H1 (cell line): ENCODE results near the gene TMEM59L. TPM values are rescaled to one million over a fixed set of nuclear protein-coding genes. Genes with fewer than 3 reads are reported as not detected.
"Not testable (repeated sequence)": the region's sequence is repeated elsewhere in the genome, so short reads cannot be mapped to it uniquely, and the experiment has no call there.

Source experiments
- CTCF ChIA-PET: fragments of 300-600 bp; sonication (Branson Sonifier 250); formaldehyde crosslinking; loops from one replicate; lab custom pipeline; 2021; ENCODE audit not compliant: partially characterized antibody; lab: Charles Lee
- POLR2A ChIA-PET: fragments of 300-600 bp; sonication (Branson Sonifier 250); formaldehyde crosslinking; loops from one replicate; lab custom pipeline; 2021; ENCODE audit warnings: inconsistent platforms; ENCODE audit not compliant: partially characterized antibody; lab: Charles Lee
- DNase-seq, 2 experiments: peaks; one replicate each; pipeline versions ENCODE4 v3.0.0 to v3.0.0-alpha.2; 2010 to 2022; ENCODE audit warnings: low spot score in 2 of 2, low read depth in 1 of 2, mixed read lengths in 1 of 2
- FAIRE-seq: peaks from 2 replicates; lab custom pipeline; 2011; peaks lifted over from hg19 to GRCh38; lab: Jason Lieb, UNC
- H2AFZ ChIP-seq: 2 replicates; pipeline ENCODE4 v1.8.1; 2012; ENCODE audit warnings: low read length, inconsistent platforms
- H2AK5ac ChIP-seq: 2 replicates; pipeline ENCODE4 v1.6.1; 2013; ENCODE audit warnings: low read depth, low read length
- H2BK120ac ChIP-seq: replicated peaks from 2 replicates; pipeline ENCODE3; 2013; ENCODE audit warnings: low read depth, low read length, inconsistent platforms
- H2BK12ac ChIP-seq: 2 replicates; pipeline ENCODE4 v1.6.1; 2013; ENCODE audit warnings: low read depth, low read length
- H2BK15ac ChIP-seq: 2 replicates; pipeline ENCODE4 v1.6.1; 2013; ENCODE audit warnings: low read length
- H2BK20ac ChIP-seq: 2 replicates; pipeline ENCODE4 v1.6.1; 2013; ENCODE audit warnings: low read length
- H2BK5ac ChIP-seq: 2 replicates; pipeline ENCODE4 v1.6.1; 2013; ENCODE audit warnings: low read depth, low read length
- H3K14ac ChIP-seq: 2 replicates; pipeline ENCODE4 v1.6.1; 2013; ENCODE audit warnings: inconsistent platforms; ENCODE audit not compliant: insufficient read length
- H3K18ac ChIP-seq: 2 replicates; pipeline ENCODE4 v1.6.1; 2013; ENCODE audit warnings: low read length; ENCODE audit errors: extremely low read depth
- H3K23ac ChIP-seq: 2 replicates; pipeline ENCODE4 v1.6.1; 2013; ENCODE audit warnings: inconsistent platforms; ENCODE audit not compliant: insufficient read length
- H3K23me2 ChIP-seq: 2 replicates; pipeline ENCODE4 v1.6.1; 2013; ENCODE audit warnings: low read depth, low read length
- H3K27ac ChIP-seq: 2 replicates; pipeline ENCODE4 v1.6.1; 2011; ENCODE audit warnings: low read depth, low read length, inconsistent platforms
- H3K27me3 ChIP-seq, 4 experiments: replicated peaks in 1 of 4; 1 replicate in 1 of 4; 2 replicates in 3 of 4; pipeline versions ENCODE4 v1.6.1 to v1.8.1; 2011 to 2013; ENCODE audit warnings: low read length in 3 of 4, mild to moderate bottlenecking in 3 of 4, inconsistent platforms in 2 of 4, mixed read lengths in 2 of 4, moderate library complexity in 1 of 4; ENCODE audit not compliant: control insufficient read depth in 3 of 4, insufficient read depth in 3 of 4; ENCODE audit errors: extremely low read depth in 1 of 4
- H3K36me3 ChIP-seq, 4 experiments: 2 replicates each; pipeline versions ENCODE4 v1.6.1 to v1.8.1; 2011 to 2013; ENCODE audit warnings: mild to moderate bottlenecking in 4 of 4, low read length in 3 of 4, moderate library complexity in 2 of 4, control low read depth in 1 of 4, inconsistent platforms in 1 of 4; ENCODE audit not compliant: insufficient read depth in 4 of 4, control insufficient read depth in 2 of 4
- H3K4ac ChIP-seq: replicated peaks from 2 replicates; pipeline ENCODE3; 2013; ENCODE audit warnings: low read length, low read depth, mixed read lengths, inconsistent platforms; ENCODE audit not compliant: insufficient read length
- H3K4me1 ChIP-seq, 4 experiments: replicated peaks in 1 of 4; 1 replicate in 1 of 4; 2 replicates in 3 of 4; pipeline versions ENCODE4 v1.6.1 to v1.8.1; 2011 to 2013; ENCODE audit warnings: low read length in 3 of 4, inconsistent platforms in 2 of 4, mixed read lengths in 1 of 4; ENCODE audit not compliant: insufficient read depth in 4 of 4, control insufficient read depth in 3 of 4
- H3K4me2 ChIP-seq, 2 experiments: 2 replicates each; pipeline versions ENCODE4 v1.6.1 to v1.8.1; 2011 to 2013; ENCODE audit warnings: low read depth in 2 of 2, low read length in 2 of 2, control low read depth in 1 of 2, inconsistent platforms in 1 of 2, mild to moderate bottlenecking in 1 of 2; ENCODE audit not compliant: insufficient read depth in 1 of 2
- H3K4me3 ChIP-seq, 4 experiments: fragments of 200-600, 300-600 bp in 1 of 4; sonication (generic), shearing (Covaris generic), sonication (Bioruptor Twin) in 1 of 4; 2 replicates each; pipeline versions ENCODE4 v1.5.1 to v1.8.1; 2011 to 2016; ENCODE audit warnings: low read length in 4 of 4, low read depth in 3 of 4, control low read depth in 2 of 4, inconsistent platforms in 2 of 4, mild to moderate bottlenecking in 2 of 4, mixed read lengths in 1 of 4, moderate library complexity in 1 of 4; ENCODE audit not compliant: insufficient read depth in 2 of 4; ENCODE audit errors: extremely low read depth in 1 of 4
- H3K56ac ChIP-seq: replicated peaks from 2 replicates; pipeline ENCODE3; 2013; ENCODE audit warnings: low read depth, mild to moderate bottlenecking, mixed read lengths, low read length, inconsistent platforms; ENCODE audit not compliant: insufficient read length
- H3K79me1 ChIP-seq: 2 replicates; pipeline ENCODE4 v1.6.1; 2013; ENCODE audit warnings: low read depth, low read length, control low read depth
- H3K79me2 ChIP-seq, 2 experiments: 2 replicates each; pipeline versions ENCODE4 v1.6.1 to v1.8.1; 2012 to 2013; ENCODE audit warnings: low read length in 2 of 2, mild to moderate bottlenecking in 2 of 2, inconsistent platforms in 1 of 2; ENCODE audit not compliant: insufficient read depth in 2 of 2, control insufficient read depth in 1 of 2
- H3K9ac ChIP-seq, 4 experiments: replicated peaks in 1 of 4; 1 replicate in 1 of 4; 2 replicates in 3 of 4; pipeline versions ENCODE4 v1.6.1 to v1.8.1; 2011 to 2013; ENCODE audit warnings: low read depth in 3 of 4, low read length in 3 of 4, control low read depth in 2 of 4, mild to moderate bottlenecking in 2 of 4, moderate library complexity in 2 of 4, inconsistent platforms in 1 of 4; ENCODE audit errors: extremely low read depth in 1 of 4
- H3K9me3 ChIP-seq, 2 experiments: 2 replicates each; pipeline versions ENCODE4 v1.6.1 to v1.8.1; 2012 to 2013; ENCODE audit warnings: mild to moderate bottlenecking in 2 of 2, moderate library complexity in 2 of 2, control low read depth in 1 of 2, inconsistent platforms in 1 of 2, low read depth in 1 of 2, low read length in 1 of 2, mixed read lengths in 1 of 2; ENCODE audit not compliant: insufficient read depth in 2 of 2
- H4K20me1 ChIP-seq, 2 experiments: replicated peaks in 1 of 2; 2 replicates each; pipeline versions ENCODE3 to v1.8.1; 2011 to 2013; ENCODE audit warnings: inconsistent platforms in 2 of 2, low read length in 2 of 2, mild to moderate bottlenecking in 1 of 2; ENCODE audit not compliant: insufficient read depth in 2 of 2, control insufficient read depth in 1 of 2
- H4K5ac ChIP-seq: 2 replicates; pipeline ENCODE4 v1.6.1; 2013; ENCODE audit warnings: low read length, low read depth, mixed read lengths, inconsistent platforms; ENCODE audit not compliant: insufficient read length
- H4K8ac ChIP-seq: 2 replicates; pipeline ENCODE4 v1.8.0; 2013; ENCODE audit warnings: mild to moderate bottlenecking, moderate library complexity, low read length, inconsistent platforms; ENCODE audit not compliant: insufficient read depth; ENCODE audit errors: extremely low read depth
- H4K91ac ChIP-seq: replicated peaks from 2 replicates; pipeline ENCODE3; 2013; ENCODE audit warnings: low read length, mixed read lengths, inconsistent platforms; ENCODE audit not compliant: insufficient read length
- CHD2 ChIP-seq: IDR thresholded peaks from 2 replicates; pipeline ENCODE4 v1.6.1; 2012; ENCODE audit warnings: low read length, improper control_type of control experiment
- GABPA ChIP-seq: IDR thresholded peaks from 2 replicates; pipeline ENCODE4 v1.6.1; 2011; ENCODE audit warnings: mild to moderate bottlenecking, low read length, moderate library complexity, borderline replicate concordance; ENCODE audit not compliant: insufficient read depth
- WGBS, 2 experiments: shearing (Covaris generic) in 1 of 2; methylation state at CpG; one replicate each; pipeline versions ENCODE4 v1.1.6 to v1.1.7; 2013 to 2015; ENCODE audit warnings: low lambda C conversion rate in 2 of 2, mixed read lengths in 2 of 2, inconsistent platforms in 1 of 2, low coverage in 1 of 2, missing lambda C conversion rate in 1 of 2; ENCODE audit not compliant: insufficient replicate concordance in 2 of 2, insufficient coverage in 1 of 2, insufficient read length in 1 of 2; ENCODE audit errors: extremely low coverage in 1 of 2, missing lambda C conversion rate in 1 of 2; 5-methylcytosine and 5-hydroxymethylcytosine counted together
- polyA plus RNA-seq, 7 experiments: library from polyadenylated mRNA; depleted of rRNA in 3 of 7; stranded (reverse) in 5 of 7; unstranded in 2 of 7; fragments of >200 nt in 5 of 7; fragments of 200-250 nt in 2 of 7; gene quantifications; 1 replicate in 5 of 7; 2 replicates in 1 of 7; 4 replicates in 1 of 7; pipeline versions ENCODE4 v1.2.1 to v1.2.3, GENCODE V29; 2011 to 2013; ENCODE audit warnings: missing spikeins in 2 of 7, mixed read lengths in 2 of 7
- total RNA-seq: library from RNA; stranded (reverse); fragmentation: NEBNext Ultra II Directional; extraction: Animal tissue kit (Norgen Biotek cat#: 25700); gene quantifications from 2 replicates; pipeline ENCODE4 v1.2.1, GENCODE V29; 2021

The TMEM59L gene
- total and polyA plus RNA-seq, 2 of the 8 experiments (the other 6 are each of a cell fraction or from before 2014, with no cell fraction given), result 4.0 to 12.2 TPM

GRCh38 chr19:18599485-18599884 is 13.2 kb upstream of the TMEM59L start (continued):
- TF ChIP-seq CHD2, result no peak
- TF ChIP-seq GABPA, result no peak

GRCh38 chr19:18600692-18601397 is 11.8 kb upstream of the TMEM59L start:
- H3K18ac ChIP-seq, H2AK5ac ChIP-seq, H3K4ac ChIP-seq, H3K23ac ChIP-seq, H4K20me1 ChIP-seq, H3K4me2 ChIP-seq, H3K9me3 ChIP-seq, H3K14ac ChIP-seq, H3K56ac ChIP-seq, H3K4me3 ChIP-seq, H2AFZ ChIP-seq, H2BK20ac ChIP-seq, H2BK5ac ChIP-seq, H3K36me3 ChIP-seq, H2BK120ac ChIP-seq, H2BK15ac ChIP-seq, H3K27ac ChIP-seq, H3K9ac ChIP-seq, H3K23me2 ChIP-seq, H4K5ac ChIP-seq, FAIRE-seq, H3K79me2 ChIP-seq, H4K91ac ChIP-seq, H4K8ac ChIP-seq, DNase-seq, H3K79me1 ChIP-seq: not testable (repeated sequence)
- H3K27me3 ChIP-seq, result peaks cover 28 to 47% (median 44%) of the 10 kb centered on the region in 4 experiments
- 92% methylated on average over 11 of the region's 15 CpGs; no CpG with 5 or more reads in 1 of the 2 experiments for WGBS, 2 experiments
- peaks cover 5 to 33% (median 20%) of the 10 kb centered on the region in 4 experiments for H3K4me1 ChIP-seq
- H2BK12ac ChIP-seq, result 0 out of 2 replicates have a peak overlapping the region, but pooled peaks have one; percentile 17
- ChIA-PET CTCF (interaction anchor here (0.8 to 1.2 kb wide), 4 partner anchors 12 to 77 kb away, joined by 3 read pairs; no protein-coding TSS in a partner anchor), POLR2A (interaction anchor here (1.1 kb wide), 1 partner anchor 35 kb away, joined by 3 read pairs; no protein-coding TSS in a partner anchor)
